CD14-positive monocyte (primary cell): Measurements from ENCODE around the gene KHDC1L. TPM values are rescaled to one million over a fixed set of nuclear protein-coding genes. Genes with fewer than 3 reads are reported as not detected.

Source experiments
- DNase-seq, 3 donors: peaks; one replicate each; pipeline ENCODE4 v3.0.0-alpha.2; 2011 to 2022
- H2AFZ ChIP-seq: 2 replicates; pipeline ENCODE4 v1.6.0; 2012; ENCODE audit warnings: mild to moderate bottlenecking, low read depth, low read length, inconsistent platforms; ENCODE audit not compliant: insufficient read depth, poor library complexity, severe bottlenecking
- H3K27ac ChIP-seq, 2 donors: 1 replicate in 1 of 2; 2 replicates in 1 of 2; pipeline ENCODE4 v1.5.1; 2012 to 2013; ENCODE audit warnings: low read length in 2 of 2, control low read depth in 1 of 2, inconsistent platforms in 1 of 2, low read depth in 1 of 2, mild to moderate bottlenecking in 1 of 2
- H3K27me3 ChIP-seq, 2 donors: one replicate each; pipeline versions ENCODE4 v1.6.0 to v1.6.1; 2011 to 2013; ENCODE audit warnings: low read length in 2 of 2; ENCODE audit not compliant: control insufficient read depth in 2 of 2, insufficient read depth in 2 of 2
- H3K36me3 ChIP-seq, 2 donors: replicated peaks in 1 of 2; 1 replicate in 1 of 2; 2 replicates in 1 of 2; pipeline versions ENCODE4 v1.5.1 to v1.6.1; 2012 to 2013; ENCODE audit warnings: low read length in 2 of 2, control low read depth in 1 of 2, inconsistent platforms in 1 of 2, mild to moderate bottlenecking in 1 of 2; ENCODE audit not compliant: insufficient read depth in 2 of 2, control insufficient read depth in 1 of 2
- H3K4me1 ChIP-seq, 2 donors: 1 replicate in 1 of 2; 2 replicates in 1 of 2; pipeline versions ENCODE4 v1.5.1 to v1.6.1; 2012 to 2013; ENCODE audit warnings: low read length in 2 of 2, control low read depth in 1 of 2, inconsistent platforms in 1 of 2, mild to moderate bottlenecking in 1 of 2, moderate library complexity in 1 of 2; ENCODE audit not compliant: insufficient read depth in 2 of 2, control insufficient read depth in 1 of 2
- H3K4me2 ChIP-seq: replicated peaks from 2 replicates; pipeline ENCODE3; 2012; ENCODE audit warnings: low read length, moderate library complexity, mild to moderate bottlenecking; ENCODE audit not compliant: poor library complexity, severe bottlenecking; ENCODE audit errors: extremely low read depth
- H3K4me3 ChIP-seq, 3 experiments: fragments of 200-600 bp in 1 of 3; sonication (generic) in 1 of 3; replicated peaks in 1 of 3; 1 replicate in 2 of 3; 2 replicates in 1 of 3; pipeline ENCODE4 v1.5.1; 2011 to 2013; ENCODE audit warnings: low read length in 3 of 3, mild to moderate bottlenecking in 3 of 3, control low read depth in 2 of 3, low read depth in 2 of 3, inconsistent platforms in 1 of 3, moderate library complexity in 1 of 3
- H3K79me2 ChIP-seq: 2 replicates; pipeline ENCODE4 v1.6.0; 2012; ENCODE audit warnings: mild to moderate bottlenecking, control low read depth, inconsistent platforms, low read length, moderate library complexity; ENCODE audit not compliant: insufficient read depth
- H3K9ac ChIP-seq: 2 replicates; pipeline ENCODE4 v1.6.0; 2017; ENCODE audit warnings: low read length, mild to moderate bottlenecking; ENCODE audit not compliant: insufficient read depth, poor library complexity, severe bottlenecking
- H3K9me3 ChIP-seq, 2 donors: replicated peaks in 1 of 2; 1 replicate in 1 of 2; 2 replicates in 1 of 2; pipeline versions ENCODE4 v1.5.1 to v1.6.1; 2012 to 2013; ENCODE audit warnings: low read length in 2 of 2, control low read depth in 1 of 2; ENCODE audit not compliant: control insufficient read depth in 1 of 2, insufficient read depth in 1 of 2
- H4K20me1 ChIP-seq: 2 replicates; pipeline ENCODE4 v1.6.0; 2012; ENCODE audit warnings: mild to moderate bottlenecking, low read length, control low read depth, moderate library complexity; ENCODE audit not compliant: insufficient read depth
- H3K27ac Mint-ChIP-seq, 7 donors: one replicate each; pipeline ENCODE4 v1.8.0; 2020; ENCODE audit warnings: mild to moderate bottlenecking in 7 of 7, mixed read lengths in 7 of 7, moderate library complexity in 6 of 7, inconsistent platforms in 2 of 7
- H3K27me3 Mint-ChIP-seq, 3 donors: one replicate each; pipeline ENCODE4 v1.8.0; 2021 to 2022; ENCODE audit warnings: low read depth in 3 of 3, mild to moderate bottlenecking in 3 of 3, mixed read lengths in 3 of 3, moderate library complexity in 3 of 3, inconsistent platforms in 1 of 3
- H3K36me3 Mint-ChIP-seq, 2 donors: one replicate each; pipeline ENCODE4 v1.8.0; 2020; ENCODE audit warnings: mixed read lengths in 2 of 2, inconsistent platforms in 1 of 2, mild to moderate bottlenecking in 1 of 2
- H3K4me1 Mint-ChIP-seq: one replicate; pipeline ENCODE4 v1.8.0; 2020; ENCODE audit warnings: mild to moderate bottlenecking, mixed read lengths
- H3K4me3 Mint-ChIP-seq, 2 donors: one replicate each; pipeline ENCODE4 v1.8.0; 2020; ENCODE audit warnings: mild to moderate bottlenecking in 2 of 2, mixed read lengths in 2 of 2, moderate library complexity in 1 of 2
- H3K9me3 Mint-ChIP-seq, 7 donors: one replicate each; pipeline ENCODE4 v1.8.0; 2020 to 2022; ENCODE audit warnings: mixed read lengths in 7 of 7, mild to moderate bottlenecking in 6 of 7, moderate library complexity in 6 of 7, inconsistent platforms in 2 of 7
- WGBS: methylation state at CpG from one replicate; pipeline ENCODE4 v1.1.5; 2013; ENCODE audit warnings: missing lambda C conversion rate; ENCODE audit not compliant: insufficient coverage; 5-methylcytosine and 5-hydroxymethylcytosine counted together
- intact Hi-C, 2 donors: fragments of 100-400 bp; cut with micrococcal nuclease; formaldehyde crosslinking; loops; one replicate each; pipeline versions ENCODE4 v1.15.0 to v1.15.1; 2023
- polyA plus RNA-seq, 3 donors: library from polyadenylated mRNA; depleted of rRNA in 1 of 3; unstranded in 2 of 3; stranded (reverse) in 1 of 3; fragments of 300-500 nt in 2 of 3; fragments of >200 nt in 1 of 3; fragmentation: Illumina TruSeq in 2 of 3; gene quantifications; 1 replicate in 2 of 3; 2 replicates in 1 of 3; pipeline ENCODE4 v1.2.3, GENCODE V29; 2012 to 2021
- TF ChIP-seq, protein P1 (sequence below): fragments of 200-600 bp; IDR thresholded peaks from one replicate; pipeline ENCODE4 v1.8.0; 2022; ENCODE audit warnings: antibody characterized with exemption, mild to moderate bottlenecking

Gene KHDC1L
- polyA plus RNA-seq, 3 donors: not detected

DNA sequence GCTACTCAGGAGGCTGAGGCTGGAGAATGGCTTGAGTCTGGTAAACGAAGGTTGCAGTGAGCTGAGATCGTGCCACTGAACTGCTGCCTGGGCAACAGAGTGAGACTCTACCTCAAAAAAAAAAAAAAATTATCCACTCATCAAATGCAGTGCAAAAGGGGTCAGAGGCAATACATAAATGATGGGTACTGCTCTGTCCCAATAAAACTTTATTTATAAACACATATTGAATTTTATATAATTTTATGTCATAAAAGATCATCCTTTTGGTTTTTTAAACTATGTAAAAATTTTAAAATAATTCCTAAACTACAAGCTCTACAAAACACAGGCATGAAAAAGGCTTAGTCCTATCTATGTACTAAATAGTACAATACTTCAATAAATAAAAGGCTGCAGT is 27.4 kb upstream of the KHDC1L start:
- Histone ChIP-seq H3K4me1 (no peaks in the 10 kb centered on the region), H2AFZ (no peak overlapping the region), H3K9me3 (no peaks in the 10 kb centered on the region), H3K9ac (no peak overlapping the region), H3K27ac (no peak overlapping the region), H3K79me2 (no peaks in the 10 kb centered on the region), H3K4me2 (no peak overlapping the region), H3K27me3 (no peaks in the 10 kb centered on the region), H3K4me3 (no peak overlapping the region), H4K20me1 (no peaks in the 10 kb centered on the region), H3K36me3 (no peaks in the 10 kb centered on the region)
- no peaks in the 10 kb centered on the region for H3K9me3 Mint-ChIP-seq
- H3K27ac Mint-ChIP-seq: no peak overlapping the region
- H3K27me3 Mint-ChIP-seq: peaks cover 2 to 5% (median 2%) of the 10 kb centered on the region in 3 donors
- TF ChIP-seq, protein P1, sequence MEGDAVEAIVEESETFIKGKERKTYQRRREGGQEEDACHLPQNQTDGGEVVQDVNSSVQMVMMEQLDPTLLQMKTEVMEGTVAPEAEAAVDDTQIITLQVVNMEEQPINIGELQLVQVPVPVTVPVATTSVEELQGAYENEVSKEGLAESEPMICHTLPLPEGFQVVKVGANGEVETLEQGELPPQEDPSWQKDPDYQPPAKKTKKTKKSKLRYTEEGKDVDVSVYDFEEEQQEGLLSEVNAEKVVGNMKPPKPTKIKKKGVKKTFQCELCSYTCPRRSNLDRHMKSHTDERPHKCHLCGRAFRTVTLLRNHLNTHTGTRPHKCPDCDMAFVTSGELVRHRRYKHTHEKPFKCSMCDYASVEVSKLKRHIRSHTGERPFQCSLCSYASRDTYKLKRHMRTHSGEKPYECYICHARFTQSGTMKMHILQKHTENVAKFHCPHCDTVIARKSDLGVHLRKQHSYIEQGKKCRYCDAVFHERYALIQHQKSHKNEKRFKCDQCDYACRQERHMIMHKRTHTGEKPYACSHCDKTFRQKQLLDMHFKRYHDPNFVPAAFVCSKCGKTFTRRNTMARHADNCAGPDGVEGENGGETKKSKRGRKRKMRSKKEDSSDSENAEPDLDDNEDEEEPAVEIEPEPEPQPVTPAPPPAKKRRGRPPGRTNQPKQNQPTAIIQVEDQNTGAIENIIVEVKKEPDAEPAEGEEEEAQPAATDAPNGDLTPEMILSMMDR: no peak
- intact Hi-C loops: no loop called here
- no peaks in the 10 kb centered on the region for H3K4me1 Mint-ChIP-seq
- no peak for DNase-seq
- no peaks in the 10 kb centered on the region for H3K36me3 Mint-ChIP-seq
- no peak overlapping the region for H3K4me3 Mint-ChIP-seq
- no CpG with 5 or more reads among the region's 2 CpGs for WGBS

DNA sequence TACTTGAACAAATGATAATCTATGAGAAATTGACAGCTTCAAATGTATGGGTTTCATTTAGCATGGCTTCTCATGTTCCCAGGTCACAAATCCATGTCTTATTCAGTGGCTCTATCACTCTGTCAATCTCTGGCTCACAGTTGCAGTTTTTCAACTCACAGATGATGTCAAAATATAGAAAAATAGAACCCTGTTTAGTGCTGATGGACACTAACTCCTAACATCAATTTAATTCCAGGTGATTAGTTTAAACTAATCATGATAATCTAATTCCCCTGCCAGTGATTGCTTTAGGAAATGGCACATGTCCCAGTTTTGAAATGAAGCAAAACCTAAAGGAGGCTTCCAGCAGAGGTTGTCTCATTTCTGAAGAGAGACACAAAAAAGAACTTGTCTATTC is 24.7 kb upstream of the KHDC1L start:
- H4K20me1 ChIP-seq: no peaks in the 10 kb centered on the region
- no peaks in the 10 kb centered on the region for H3K9me3 ChIP-seq
- Mint-ChIP-seq H3K9me3 (no peaks in the 10 kb centered on the region), H3K27ac (no peak overlapping the region), H3K27me3 (peaks cover 2 to 8% (median 2%) of the 10 kb centered on the region in 3 donors), H3K4me1 (no peaks in the 10 kb centered on the region), H3K36me3 (no peaks in the 10 kb centered on the region), H3K4me3 (no peak overlapping the region)
- no peak overlapping the region for H3K27ac ChIP-seq
- no peaks in the 10 kb centered on the region for H3K79me2 ChIP-seq
- H3K4me3 ChIP-seq: no peak overlapping the region
- H3K36me3 ChIP-seq: no peaks in the 10 kb centered on the region
- TF ChIP-seq, protein P1: no peak
- intact Hi-C loops: no loop called here
- no peak overlapping the region for H2AFZ ChIP-seq
- no peak overlapping the region for H3K9ac ChIP-seq
- H3K4me1 ChIP-seq: no peaks in the 10 kb centered on the region
- DNase-seq: no peak
- no peaks in the 10 kb centered on the region for H3K27me3 ChIP-seq
- no peak overlapping the region for H3K4me2 ChIP-seq
